Activated CD4-positive, alpha-beta memory T cell treated with anti-CD3 and anti-CD28 coated beads for 36 hours (primary cell): ENCODE measurements around the gene FAM163A. TPM values are rescaled to one million over a fixed set of nuclear protein-coding genes. Genes with fewer than 3 reads are reported as not detected.

Source experiments
- CTCF ChIA-PET: fragments of 350-600 bp; sonication (Branson Sonifier 250); formaldehyde crosslinking; loops from one replicate; lab custom pipeline; 2021; ENCODE audit warnings: antibody characterized with exemption, inconsistent platforms; lab: Charles Lee
- POLR2A ChIA-PET: fragments of 350-600 bp; sonication (Branson Sonifier 250); formaldehyde crosslinking; loops from one replicate; lab custom pipeline; 2021; ENCODE audit warnings: antibody characterized with exemption; lab: Charles Lee
- DNase-seq: peaks from one replicate; pipeline ENCODE4 v3.0.0-alpha.2; 2020
- H3K27ac Mint-ChIP-seq: one replicate; pipeline ENCODE4 v1.8.0; 2021; ENCODE audit warnings: mixed read lengths
- H3K27me3 Mint-ChIP-seq: one replicate; pipeline ENCODE4 v1.8.0; 2021; ENCODE audit warnings: mixed read lengths
- H3K36me3 Mint-ChIP-seq: one replicate; pipeline ENCODE4 v1.8.0; 2021; ENCODE audit warnings: mixed read lengths
- H3K4me1 Mint-ChIP-seq: one replicate; pipeline ENCODE4 v1.8.0; 2021; ENCODE audit warnings: low read depth, mixed read lengths
- H3K4me3 Mint-ChIP-seq: one replicate; pipeline ENCODE4 v1.8.0; 2021; ENCODE audit warnings: mild to moderate bottlenecking, mixed read lengths
- H3K9me3 Mint-ChIP-seq: one replicate; pipeline ENCODE4 v1.8.0; 2021; ENCODE audit warnings: mixed read lengths
- intact Hi-C: fragments of 100-400 bp; cut with micrococcal nuclease; formaldehyde crosslinking; loops from one replicate; pipeline ENCODE4 v1.15.1; 2023
- total RNA-seq, 2 experiments: library from RNA; stranded (reverse); gene quantifications; one replicate each; pipeline ENCODE4 v1.2.3, GENCODE V29; 2021

The FAM163A gene
- total RNA-seq, 2 experiments from 2014 or later: not detected

GRCh38 chr1:179776831-179777230 lies 33.7 kb downstream of the FAM163A start:
- H3K9me3 Mint-ChIP-seq: peaks cover 4% of the 10 kb centered on the region
- POLR2A ChIA-PET: no interaction called here
- no peaks in the 10 kb centered on the region for H3K4me1 Mint-ChIP-seq
- no peak overlapping the region for H3K27ac Mint-ChIP-seq
- H3K36me3 Mint-ChIP-seq: no peaks in the 10 kb centered on the region
- peaks cover 2% of the 10 kb centered on the region for H3K27me3 Mint-ChIP-seq
- intact Hi-C loops: no loop called here
- CTCF ChIA-PET: interaction anchor here (1.0 to 1.4 kb wide), 3 partner anchors 33 to 70 kb away, joined by 3 to 5 read pairs (median 4); no protein-coding TSS in a partner anchor
- H3K4me3 Mint-ChIP-seq: no peak overlapping the region
- DNase-seq: no peak

- Mint-ChIP-seq H3K36me3 (no peaks in the 10 kb centered on the region), H3K27ac (no peak overlapping the region), H3K27me3 (peaks cover 2% of the 10 kb centered on the region), H3K4me1 (no peaks in the 10 kb centered on the region), H3K9me3 (peaks cover 4% of the 10 kb centered on the region), H3K4me3 (no peak overlapping the region)
- intact Hi-C loops: no loop called here
- ChIA-PET CTCF (interaction anchor here (1.0 to 1.4 kb wide), 3 partner anchors 32 to 71 kb away, joined by 3 to 5 read pairs (median 4); no protein-coding TSS in a partner anchor), POLR2A (no interaction called here)
- no peak for DNase-seq
These were observed 34.6 kb downstream of the FAM163A start for GRCh38 chr1:179777731-179778130.

DNA sequence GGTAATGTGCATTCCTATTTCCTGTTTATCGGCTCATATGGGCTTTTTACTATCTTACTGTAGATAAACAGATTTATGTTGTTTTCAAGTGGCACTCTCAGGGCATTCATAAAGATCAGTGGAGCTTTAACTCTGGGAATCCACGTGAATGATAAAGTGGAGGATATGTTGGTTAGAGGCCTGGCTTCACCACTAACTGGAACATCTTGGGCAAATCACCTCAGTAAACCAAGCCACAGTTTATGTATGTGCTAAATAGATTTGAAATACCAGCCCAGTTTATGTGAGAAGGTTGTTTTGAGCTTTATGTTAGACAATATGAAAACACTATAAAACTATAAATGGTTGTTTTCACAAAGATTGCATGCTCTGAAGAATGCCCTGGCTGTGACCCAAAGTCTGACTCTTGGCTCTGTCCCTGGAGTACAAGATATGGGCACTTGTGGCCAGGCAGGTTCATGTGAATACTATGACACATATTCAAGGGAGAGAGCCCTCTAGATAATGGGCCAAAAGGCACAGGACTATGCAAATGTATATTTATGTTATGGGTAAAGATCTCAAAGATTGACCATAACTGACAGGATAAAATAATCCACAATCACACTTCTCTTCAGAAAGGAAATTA lies 36.7 kb downstream of the FAM163A start:
- ChIA-PET POLR2A (no interaction called here), CTCF (interaction anchor here (0.6 to 2.2 kb wide), 2 partner anchors 30 to 369 kb away, joined by 3 to 8 read pairs; no protein-coding TSS in a partner anchor)
- no peaks in the 10 kb centered on the region for H3K27me3 Mint-ChIP-seq
- no peak for DNase-seq
- H3K27ac Mint-ChIP-seq: no peak overlapping the region
- no peaks in the 10 kb centered on the region for H3K9me3 Mint-ChIP-seq
- H3K36me3 Mint-ChIP-seq: no peaks in the 10 kb centered on the region
- no peak overlapping the region for H3K4me3 Mint-ChIP-seq
- H3K4me1 Mint-ChIP-seq: no peaks in the 10 kb centered on the region
- intact Hi-C loops: no loop called here

DNA sequence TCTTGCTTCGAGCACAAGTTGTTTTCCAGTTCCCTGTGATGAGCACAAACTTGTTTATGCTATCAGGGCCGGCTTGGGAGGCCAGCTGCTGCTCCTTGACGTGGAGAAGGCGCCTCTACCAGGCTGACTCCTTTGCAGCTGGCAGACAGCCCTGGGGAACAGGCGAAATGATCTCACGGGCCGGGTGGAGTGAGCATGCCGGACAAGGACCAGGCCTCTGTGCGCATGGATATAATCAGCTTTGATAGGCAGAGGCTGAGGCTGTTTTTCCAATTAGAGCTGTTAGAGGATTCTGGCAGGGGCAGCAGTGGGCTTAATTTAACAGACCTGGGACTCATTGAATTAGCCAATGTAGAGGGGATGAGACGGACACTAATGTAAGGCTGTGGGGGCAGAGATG lies 38.9 kb downstream of the FAM163A start:
- DNase-seq: no peak
- no peak overlapping the region for H3K27ac Mint-ChIP-seq
- no peaks in the 10 kb centered on the region for H3K4me1 Mint-ChIP-seq
- no peaks in the 10 kb centered on the region for H3K9me3 Mint-ChIP-seq
- ChIA-PET POLR2A (no interaction called here), CTCF (interaction anchor here (1.1 kb wide), 1 partner anchor 33 kb away, joined by 6 read pairs; no protein-coding TSS in a partner anchor)
- H3K4me3 Mint-ChIP-seq: no peak overlapping the region
- no peaks in the 10 kb centered on the region for H3K27me3 Mint-ChIP-seq
- intact Hi-C loops: no loop called here
- H3K36me3 Mint-ChIP-seq: no peaks in the 10 kb centered on the region

- Mint-ChIP-seq H3K36me3 (no peaks in the 10 kb centered on the region), H3K4me1 (no peaks in the 10 kb centered on the region), H3K9me3 (no peaks in the 10 kb centered on the region), H3K27me3 (no peaks in the 10 kb centered on the region), H3K4me3 (no peak overlapping the region), H3K27ac (no peak overlapping the region)
- ChIA-PET POLR2A (no interaction called here), CTCF (interaction anchor here (1.0 to 1.3 kb wide), 2 partner anchors 25 to 78 kb away, joined by 3 to 4 read pairs; no protein-coding TSS in a partner anchor)
- intact Hi-C loops: no loop called here
- no peak for DNase-seq
These were observed 41.9 kb downstream of the FAM163A start for GRCh38 chr1:179785031-179785431.

- intact Hi-C loops: no loop called here
- DNase-seq: no peak
- ChIA-PET CTCF (interaction anchor here (1.0 to 1.3 kb wide), 2 partner anchors 24 to 79 kb away, joined by 3 to 4 read pairs; no protein-coding TSS in a partner anchor), POLR2A (no interaction called here)
- Mint-ChIP-seq H3K36me3 (no peaks in the 10 kb centered on the region), H3K27ac (no peak overlapping the region), H3K4me1 (no peaks in the 10 kb centered on the region), H3K27me3 (no peaks in the 10 kb centered on the region), H3K9me3 (no peaks in the 10 kb centered on the region), H3K4me3 (no peak overlapping the region)
These were observed 42.6 kb downstream of the FAM163A start for GRCh38 chr1:179785728-179786127.

GRCh38 chr1:179786815-179787685 lies 44.0 kb downstream of the FAM163A start:
- Mint-ChIP-seq H3K27ac (no peak overlapping the region), H3K9me3 (no peaks in the 10 kb centered on the region), H3K27me3 (no peaks in the 10 kb centered on the region), H3K36me3 (no peaks in the 10 kb centered on the region), H3K4me3 (no peak overlapping the region), H3K4me1 (no peaks in the 10 kb centered on the region)
- POLR2A ChIA-PET: no interaction called here
- CTCF ChIA-PET: interaction anchor here (1.8 kb wide), 1 partner anchor 23 kb away, joined by 8 read pairs; no protein-coding TSS in a partner anchor
- no peak for DNase-seq
- intact Hi-C loops: no loop called here

DNA sequence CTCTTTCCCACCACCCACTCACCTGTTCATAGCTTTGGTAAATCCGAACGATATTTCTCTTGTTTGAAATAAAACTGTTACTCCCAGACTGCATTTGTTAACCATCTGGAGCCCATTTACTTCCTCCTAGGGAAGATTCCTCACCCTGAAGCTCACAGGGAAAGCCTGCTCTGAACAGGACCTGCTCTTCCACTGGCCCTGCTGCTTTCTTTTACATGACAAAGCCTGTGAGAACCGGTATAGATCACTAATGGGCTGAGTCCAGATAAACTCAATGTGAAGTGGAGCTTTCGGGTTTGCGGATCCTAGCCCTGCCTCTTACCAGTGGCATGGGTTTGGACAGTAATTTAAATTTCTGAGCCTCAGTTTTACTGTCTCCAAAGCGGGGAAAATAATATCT lies 45.2 kb downstream of the FAM163A start:
- CTCF ChIA-PET: interaction anchor here (1.8 kb wide), 1 partner anchor 22 kb away, joined by 8 read pairs; no protein-coding TSS in a partner anchor
- no peaks in the 10 kb centered on the region for H3K4me1 Mint-ChIP-seq
- intact Hi-C loops: no loop called here
- POLR2A ChIA-PET: no interaction called here
- no peak overlapping the region for H3K4me3 Mint-ChIP-seq
- H3K36me3 Mint-ChIP-seq: no peaks in the 10 kb centered on the region
- H3K27me3 Mint-ChIP-seq: no peaks in the 10 kb centered on the region
- no peaks in the 10 kb centered on the region for H3K9me3 Mint-ChIP-seq
- no peak overlapping the region for H3K27ac Mint-ChIP-seq
- no peak for DNase-seq

GRCh38 chr1:179793281-179793680 lies 50.2 kb downstream of the FAM163A start:
- no peaks in the 10 kb centered on the region for H3K36me3 Mint-ChIP-seq
- H3K27me3 Mint-ChIP-seq: no peaks in the 10 kb centered on the region
- H3K4me1 Mint-ChIP-seq: no peaks in the 10 kb centered on the region
- intact Hi-C loops: no loop called here
- no peaks in the 10 kb centered on the region for H3K9me3 Mint-ChIP-seq
- DNase-seq: no peak
- ChIA-PET CTCF (interaction anchor here (0.7 to 2.2 kb wide), 3 partner anchors 17 to 87 kb away, joined by 3 to 8 read pairs (median 4); no protein-coding TSS in a partner anchor), POLR2A (no interaction called here)
- no peak overlapping the region for H3K4me3 Mint-ChIP-seq
- no peak overlapping the region for H3K27ac Mint-ChIP-seq

DNA sequence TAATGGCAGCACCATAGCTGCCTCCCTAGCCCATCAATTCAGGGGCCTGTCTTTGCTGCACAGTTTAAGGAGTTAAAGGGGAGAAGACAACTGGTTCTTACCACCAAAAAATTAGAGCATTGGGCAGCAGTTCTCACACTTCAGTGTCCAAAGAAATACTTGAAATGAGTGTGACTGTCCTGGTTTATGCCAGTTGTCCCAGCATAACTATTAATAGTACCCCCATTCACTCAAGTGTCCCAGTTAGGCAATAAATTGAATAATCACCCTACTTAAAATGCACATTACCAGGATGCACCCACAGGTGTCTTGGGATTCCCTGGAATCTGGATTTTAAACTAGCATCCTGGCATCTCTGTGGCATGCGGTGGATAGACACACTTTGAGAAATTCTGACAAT lies 51.1 kb downstream of the FAM163A start:
- Mint-ChIP-seq H3K4me1 (no peaks in the 10 kb centered on the region), H3K27me3 (no peaks in the 10 kb centered on the region), H3K36me3 (no peaks in the 10 kb centered on the region), H3K9me3 (no peaks in the 10 kb centered on the region), H3K27ac (no peak overlapping the region), H3K4me3 (no peak overlapping the region)
- intact Hi-C loops: no loop called here
- no peak for DNase-seq
- ChIA-PET POLR2A (no interaction called here), CTCF (interaction anchor here (2.2 kb wide), 1 partner anchor 16 kb away, joined by 8 read pairs; no protein-coding TSS in a partner anchor)

- no peak overlapping the region for H3K27ac Mint-ChIP-seq
- H3K4me1 Mint-ChIP-seq: no peaks in the 10 kb centered on the region
- H3K36me3 Mint-ChIP-seq: no peaks in the 10 kb centered on the region
- ChIA-PET POLR2A (no interaction called here), CTCF (interaction anchor here (2.2 kb wide), 1 partner anchor 15 kb away, joined by 8 read pairs; no protein-coding TSS in a partner anchor)
- intact Hi-C loops: no loop called here
- no peaks in the 10 kb centered on the region for H3K27me3 Mint-ChIP-seq
- no peak overlapping the region for H3K4me3 Mint-ChIP-seq
- H3K9me3 Mint-ChIP-seq: no peaks in the 10 kb centered on the region
- DNase-seq: no peak
These were observed 51.6 kb downstream of the FAM163A start for GRCh38 chr1:179794669-179795068.
